OCI-LY3 (cell line): ENCODE results near the gene LONRF3.

Experiments used
- CTCF ChIP-seq: fragments of 200-600, 300-600 bp; sonication (generic); IDR thresholded peaks from 2 replicates; pipeline ENCODE4 v1.5.1; 2014; ENCODE audit warnings: antibody characterized with exemption, low read length, low read depth
- EZH2phosphoT487 ChIP-seq: fragments of 200-600 bp; shearing (Covaris generic); IDR thresholded peaks from 2 replicates; pipeline ENCODE4 v1.6.1; 2018; ENCODE audit warnings: antibody characterized with exemption, mixed run types, low read depth

- TF ChIP-seq CTCF (no peak), EZH2phosphoT487 (no peak)
Observed at GRCh38 chrX:119062750-119063374, 88.4 kb downstream of the LONRF3 start.
